ENCODE data around the gene PIH1D1.

- TF ChIP-seq POLR2A (IDR thresholded peaks at IDR 0.05; ENCODE audit: low read depth, low read length) = no peak
- no peak for TF ChIP-seq POLR2AphosphoS5 (IDR thresholded peaks at IDR 0.05; ENCODE audit: low read depth, low read length)
- no peak for TF ChIP-seq TAF1 (IDR thresholded peaks at IDR 0.05; ENCODE audit: borderline replicate concordance, low read depth, low read length)
These were observed 4.7 kb upstream of the PIH1D1 start for GRCh38 chr19:49456326-49456725.
